ENCODE data around the gene VKORC1L1.
A peak's percentile ranks its signal among the peaks of the same experiment; 100 is the strongest.
"Not testable (repeated sequence)": the region's sequence is repeated elsewhere in the genome, so short reads cannot be mapped to it uniquely, and the experiment has no call there.

The VKORC1L1 gene

GRCh38 chr7:65978891-65979582 is 106.2 kb downstream of the VKORC1L1 start:
- DNase-seq (ENCODE audit: low spot score) = no peak

GRCh38 chr7:65979583-65980477 is 107.0 kb downstream of the VKORC1L1 start:
- no peak for DNase-seq (ENCODE audit: low spot score)

- DNase-seq (ENCODE audit: low spot score) = peak; percentile 26
Measured at GRCh38 chr7:65980478-65981250, 107.8 kb downstream of the VKORC1L1 start.

- DNase-seq (ENCODE audit: low spot score) = peak; percentile 91
Measured at GRCh38 chr7:65981965-65982792, 109.3 kb downstream of the VKORC1L1 start, which contains the start of gene GUSB. GUSB (minus strand) TSS chr7:65982213; CDS start chr7:65982183, 30 bp downstream.

GRCh38 chr7:65983965-65984658 is 111.2 kb downstream of the VKORC1L1 start:
- no peak for DNase-seq (ENCODE audit: low spot score)

GRCh38 chr7:65988084-65988483 is 115.2 kb downstream of the VKORC1L1 start:
- DNase-seq (ENCODE audit: low spot score) = no peak

GRCh38 chr7:65988503-65988902 is 115.6 kb downstream of the VKORC1L1 start:
- not testable (repeated sequence) for DNase-seq (ENCODE audit: low spot score)

- DNase-seq (ENCODE audit: low spot score) = no peak
Measured at GRCh38 chr7:65989694-65990080, 116.8 kb downstream of the VKORC1L1 start.

- not testable (repeated sequence) for DNase-seq (ENCODE audit: low spot score)
Measured at GRCh38 chr7:65991829-65992228, 119.0 kb downstream of the VKORC1L1 start.

- DNase-seq (ENCODE audit: low spot score) = no peak
Measured at GRCh38 chr7:65992526-65992925, 119.7 kb downstream of the VKORC1L1 start.

GRCh38 chr7:65994984-65995383 is 122.1 kb downstream of the VKORC1L1 start:
- DNase-seq (ENCODE audit: low spot score) = not testable (repeated sequence)

- not testable (repeated sequence) for DNase-seq (ENCODE audit: low spot score)
Measured at GRCh38 chr7:66000823-66001417, 128.0 kb downstream of the VKORC1L1 start.

- not testable (repeated sequence) for DNase-seq (ENCODE audit: low spot score)
Measured at GRCh38 chr7:66005115-66005671, 132.3 kb downstream of the VKORC1L1 start.

- DNase-seq (ENCODE audit: low spot score) = no peak
Measured at GRCh38 chr7:66007232-66007631, 134.4 kb downstream of the VKORC1L1 start.
